ENCODE results near the gene WDR31. TPM values are rescaled to one million over a fixed set of nuclear protein-coding genes. Genes with fewer than 3 reads are reported as not detected.
"Not testable (repeated sequence)": the region's sequence is repeated elsewhere in the genome, so short reads cannot be mapped to it uniquely, and the experiment has no call there.

The WDR31 gene
- total and polyA plus RNA-seq, 2 of the 4 experiments (the other 2 are of a cell fraction), result 0.29 to 0.36 TPM

DNA sequence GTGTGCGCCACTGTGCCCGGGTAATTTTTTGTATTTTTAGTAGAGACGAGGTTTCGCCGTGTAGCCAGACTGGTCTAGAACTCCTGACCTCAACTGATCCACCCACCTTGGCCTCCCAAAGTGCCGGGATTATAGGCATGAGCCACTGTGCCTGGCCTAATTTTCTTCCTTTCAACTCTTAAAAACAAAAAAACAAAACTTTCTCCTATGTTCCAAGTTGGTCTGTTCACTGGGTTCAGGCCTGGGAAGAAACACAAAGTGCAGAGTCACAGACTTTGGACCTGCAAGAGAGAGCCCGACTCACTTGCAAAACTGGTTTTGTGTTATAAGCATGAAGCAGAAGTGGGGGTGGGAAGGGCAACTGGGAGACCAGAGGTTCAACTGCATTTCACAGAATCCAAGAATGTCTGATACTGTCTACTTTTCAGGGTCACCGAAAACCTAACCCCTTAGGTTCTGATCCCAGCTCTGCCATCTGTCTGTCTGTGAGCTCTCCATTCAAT is 41.9 kb upstream of the WDR31 start:
- intact Hi-C loops (cut with micrococcal nuclease), result no loop called here
- Histone ChIP-seq H3K23ac (ENCODE audit: low read depth, low read length) (no peak overlapping the region), H2AFZ (replicated peaks; ENCODE audit: low read length, poor library complexity) (no peak overlapping the region), H3K4ac (ENCODE audit: low read depth, low read length) (no peak overlapping the region), H4K8ac (ENCODE audit: low read depth in 2 of 2, low read length in 2 of 2) (no peak overlapping the region), H3K4me3 (ENCODE audit: insufficient read depth, low read depth, low read length) (no peak overlapping the region), H3K18ac (ENCODE audit: low read depth, low read length) (no peak overlapping the region), H3K27ac (ENCODE audit: insufficient read depth, low read length) (no peak overlapping the region), H2AK5ac (ENCODE audit: low read depth, low read length) (no peak overlapping the region), H3K4me2 (ENCODE audit: low read depth, low read length) (no peak overlapping the region), H3K4me1 (ENCODE audit: control insufficient read depth, insufficient read depth, low read length) (peaks cover 2% of the 10 kb centered on the region; the same call in 1 of the 2 replicates), H4K5ac (ENCODE audit: low read depth, low read length) (no peak overlapping the region), H3K9ac (ENCODE audit: low read depth, low read length) (no peak overlapping the region), H3K9me3 (ENCODE audit: control insufficient read depth, insufficient read depth, low read length) (no peaks in the 10 kb centered on the region), H3K56ac (ENCODE audit: extremely low read depth, insufficient read depth, low read length) (no peak overlapping the region), H2BK15ac (ENCODE audit: low read depth, low read length) (no peak overlapping the region), H4K91ac (ENCODE audit: insufficient read depth, low read depth, low read length) (no peak overlapping the region), H2BK5ac (ENCODE audit: low read depth, low read length, poor library complexity, severe bottlenecking) (no peak overlapping the region), H3K14ac (replicated peaks; ENCODE audit: low read depth, low read length) (no peak overlapping the region), H4K20me1 (ENCODE audit: insufficient read depth, low read length) (no peaks in the 10 kb centered on the region), H3K36me3 (ENCODE audit: control insufficient read depth, insufficient read depth, low read length) (no peaks in the 10 kb centered on the region; the same call in 1 of the 2 replicates), H2AK9ac (replicated peaks; ENCODE audit: low read depth, low read length, poor library complexity) (no peak overlapping the region), H3K9me1 (ENCODE audit: insufficient read depth, low read length) (no peaks in the 10 kb centered on the region), H3K79me1 (ENCODE audit: low read depth in 1 of 2, low read length in 2 of 2) (no peaks in the 10 kb centered on the region), H3K27me3 (ENCODE audit: control insufficient read depth, insufficient read depth, low read length) (no peaks in the 10 kb centered on the region; the same call in 1 of the 2 replicates), H2BK20ac (ENCODE audit: low read depth, low read length) (no peak overlapping the region), H2BK120ac (ENCODE audit: low read depth, low read length) (no peak overlapping the region)
- dilution Hi-C loops (cut with HindIII; ENCODE audit: low sequenced_read_pairs, unreplicated experiment), result no loop called here
- in situ Hi-C loops (cut with MboI; ENCODE audit: low sequenced_read_pairs), result no loop called here
- TF ChIP-seq FOS (IDR thresholded peaks at IDR 0.05; ENCODE audit: low read depth, low read length), result no peak
- no peak for TF ChIP-seq CEBPB (IDR thresholded peaks at IDR 0.05; ENCODE audit: low read depth, low read length)
- no peak for TF ChIP-seq SMC3 (IDR thresholded peaks at IDR 0.05; ENCODE audit: low read depth, low read length)
- no peak for TF ChIP-seq MAZ (IDR thresholded peaks at IDR 0.05; ENCODE audit: borderline replicate concordance, low read depth, low read length)
- 86% methylated on average over 1 of the region's 8 CpGs; no CpG with 5 or more reads in 1 of the 2 experiments for WGBS, 2 experiments (ENCODE audit: extremely low coverage in 2 of 2, insufficient read length in 1 of 2)
- no peak for DNase-seq
- BruUV-seq (replicated peaks), result no TSS peak
- ChIA-PET POLR2A (ENCODE audit: unreplicated experiment) (no interaction called here), CTCF (no interaction called here)
- no peak for ATAC-seq (ENCODE audit: low read depth)

- H3K27me3 ChIP-seq (ENCODE audit: control insufficient read depth, insufficient read depth, low read length); H3K4ac ChIP-seq (ENCODE audit: low read depth, low read length); H2BK5ac ChIP-seq (ENCODE audit: low read depth, low read length, poor library complexity, severe bottlenecking); H4K91ac ChIP-seq (ENCODE audit: insufficient read depth, low read depth, low read length); H2AFZ ChIP-seq (replicated peaks; ENCODE audit: low read length, poor library complexity); CTCF ChIA-PET; H3K9me3 ChIP-seq (ENCODE audit: control insufficient read depth, insufficient read depth, low read length); H3K56ac ChIP-seq (ENCODE audit: extremely low read depth, insufficient read depth, low read length); H2BK120ac ChIP-seq (ENCODE audit: low read depth, low read length); H2AK5ac ChIP-seq (ENCODE audit: low read depth, low read length); H4K20me1 ChIP-seq (ENCODE audit: insufficient read depth, low read length); H4K5ac ChIP-seq (ENCODE audit: low read depth, low read length); in situ Hi-C loops (cut with MboI; ENCODE audit: low sequenced_read_pairs); H3K18ac ChIP-seq (ENCODE audit: low read depth, low read length); H3K9me1 ChIP-seq (ENCODE audit: insufficient read depth, low read length); intact Hi-C loops (cut with micrococcal nuclease); BruUV-seq (replicated peaks); H3K36me3 ChIP-seq (ENCODE audit: control insufficient read depth, insufficient read depth, low read length); DNase-seq; H3K27ac ChIP-seq (ENCODE audit: insufficient read depth, low read length); H3K9ac ChIP-seq (ENCODE audit: low read depth, low read length); ATAC-seq (ENCODE audit: low read depth); dilution Hi-C loops (cut with HindIII; ENCODE audit: low sequenced_read_pairs, unreplicated experiment); H3K79me1 ChIP-seq (ENCODE audit: low read depth in 1 of 2, low read length in 2 of 2); H3K4me1 ChIP-seq (ENCODE audit: control insufficient read depth, insufficient read depth, low read length); H4K8ac ChIP-seq (ENCODE audit: low read depth in 2 of 2, low read length in 2 of 2); H3K23ac ChIP-seq (ENCODE audit: low read depth, low read length); H2BK15ac ChIP-seq (ENCODE audit: low read depth, low read length); POLR2A ChIA-PET (ENCODE audit: unreplicated experiment); H3K14ac ChIP-seq (replicated peaks; ENCODE audit: low read depth, low read length); H2AK9ac ChIP-seq (replicated peaks; ENCODE audit: low read depth, low read length, poor library complexity); H3K4me2 ChIP-seq (ENCODE audit: low read depth, low read length); H3K4me3 ChIP-seq (ENCODE audit: insufficient read depth, low read depth, low read length); H2BK20ac ChIP-seq (ENCODE audit: low read depth, low read length): not testable (repeated sequence)
- no CpG with 5 or more reads among the region's 7 CpGs for WGBS, 2 experiments (ENCODE audit: extremely low coverage in 2 of 2, insufficient read length in 1 of 2)
These were observed 41.4 kb upstream of the WDR31 start for GRCh38 chr9:113381441-113381840.

All from IMR-90 (cell line).